HG03571 (cell line): ENCODE measurements around the gene PPM1D.

Source experiments
- ATAC-seq: cut with Tn5 transposase; IDR thresholded peaks from one replicate; pipeline ENCODE4 v1.9.1; 2021; ENCODE audit not compliant: unreplicated experiment

Gene PPM1D

DNA sequence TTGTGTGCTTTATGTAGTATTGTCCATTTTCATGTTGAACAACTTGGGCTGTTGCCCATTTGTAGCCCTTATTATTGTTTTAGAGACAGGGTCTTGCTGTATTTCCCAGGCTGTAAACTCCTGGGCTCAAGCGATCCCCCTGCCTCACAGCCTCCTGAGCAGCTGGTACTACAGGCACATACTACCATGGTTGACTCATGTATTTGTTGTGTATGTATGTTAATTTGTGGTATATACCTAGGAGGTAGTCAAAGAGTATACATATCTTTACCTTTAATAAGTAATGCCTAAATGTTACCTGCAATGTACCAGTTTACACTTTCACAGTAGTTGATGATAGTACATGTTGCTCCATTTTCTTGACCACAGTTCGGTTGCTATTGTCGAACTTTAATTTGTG is 18.1 kb downstream of the PPM1D start:
- ATAC-seq = no peak

DNA sequence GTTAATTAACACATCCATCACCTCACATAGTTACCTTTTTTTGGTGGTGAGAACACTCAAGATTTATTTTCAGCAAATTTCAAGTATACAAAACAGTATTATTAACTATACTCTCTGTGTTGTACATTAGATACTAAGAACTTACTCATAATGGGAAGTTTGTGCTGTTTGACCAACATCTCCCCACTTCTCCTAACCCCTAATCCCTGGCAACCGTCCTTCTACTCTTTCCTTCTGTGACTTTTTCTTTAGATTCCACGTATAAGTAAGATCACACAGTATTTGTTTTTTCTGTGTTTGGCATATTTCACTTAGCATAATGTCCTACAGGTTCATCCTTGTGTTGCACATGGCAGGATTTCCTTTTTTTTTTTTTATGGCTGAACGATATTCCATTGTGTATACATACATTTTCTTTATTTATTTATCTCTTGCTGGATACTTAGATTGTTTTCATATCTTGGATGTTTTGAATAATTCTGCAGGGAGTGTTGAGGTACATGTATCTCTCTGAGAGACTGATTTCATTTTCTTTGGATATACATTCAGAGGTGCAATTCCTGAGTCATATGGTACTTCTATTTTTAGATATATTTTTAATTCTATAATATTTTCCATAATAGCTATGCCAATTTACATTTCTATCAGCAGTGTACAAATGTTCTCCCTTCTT is 19.0 kb downstream of the PPM1D start:
- ATAC-seq = no peak

DNA sequence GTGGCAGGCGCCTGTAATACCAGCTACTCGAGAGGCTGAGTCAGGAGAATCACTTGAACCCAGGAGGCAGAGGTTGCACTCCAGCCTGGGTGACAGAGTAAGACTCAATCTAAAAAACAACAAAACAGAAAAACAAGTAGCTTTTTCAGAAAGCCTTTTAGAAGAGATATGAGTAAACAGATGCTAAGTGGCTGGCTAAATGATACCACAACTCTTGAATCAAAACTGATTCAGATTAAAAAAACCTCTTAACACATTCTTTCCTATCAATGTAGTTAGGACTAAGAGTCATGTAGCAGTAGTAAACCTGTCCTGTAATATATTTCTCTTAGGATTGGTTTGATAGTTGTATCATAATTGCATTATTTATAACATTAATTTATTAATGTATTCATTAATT is 23.0 kb downstream of the PPM1D start:
- no peak for ATAC-seq

DNA sequence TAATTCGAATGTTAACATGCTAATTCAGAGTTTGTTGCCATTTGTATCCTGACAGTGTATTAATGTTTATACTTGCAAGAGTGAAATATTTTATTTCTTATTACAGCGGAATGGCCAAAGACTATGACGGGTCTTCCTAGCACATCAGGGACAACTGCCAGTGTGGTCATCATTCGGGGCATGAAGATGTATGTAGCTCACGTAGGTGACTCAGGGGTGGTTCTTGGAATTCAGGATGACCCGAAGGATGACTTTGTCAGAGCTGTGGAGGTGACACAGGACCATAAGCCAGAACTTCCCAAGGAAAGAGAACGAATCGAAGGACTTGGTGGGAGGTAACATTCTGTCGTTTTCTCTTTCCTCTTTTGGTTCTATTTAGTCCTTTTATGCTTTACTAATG is 23.4 kb downstream of the PPM1D start:
- ATAC-seq = no peak

DNA sequence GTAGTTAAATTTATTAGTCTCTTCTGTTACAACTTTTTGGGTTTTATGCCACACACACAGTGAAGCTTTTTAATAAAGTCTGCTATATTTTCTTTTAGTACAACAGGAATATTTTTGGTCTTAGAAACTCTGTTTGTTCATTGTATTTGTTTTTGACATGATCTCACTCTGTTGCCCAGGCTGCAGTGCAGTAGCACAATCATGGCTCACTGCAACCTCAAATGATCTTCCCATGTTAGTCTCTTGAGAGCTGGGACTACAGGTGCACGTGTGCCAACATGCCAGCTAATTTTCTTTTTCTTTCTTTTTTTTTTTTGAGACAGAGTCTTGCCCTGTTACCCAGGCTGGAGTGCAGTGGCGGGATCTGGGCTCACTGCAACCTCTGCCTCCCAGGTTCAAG is 27.1 kb downstream of the PPM1D start:
- no peak for ATAC-seq

DNA sequence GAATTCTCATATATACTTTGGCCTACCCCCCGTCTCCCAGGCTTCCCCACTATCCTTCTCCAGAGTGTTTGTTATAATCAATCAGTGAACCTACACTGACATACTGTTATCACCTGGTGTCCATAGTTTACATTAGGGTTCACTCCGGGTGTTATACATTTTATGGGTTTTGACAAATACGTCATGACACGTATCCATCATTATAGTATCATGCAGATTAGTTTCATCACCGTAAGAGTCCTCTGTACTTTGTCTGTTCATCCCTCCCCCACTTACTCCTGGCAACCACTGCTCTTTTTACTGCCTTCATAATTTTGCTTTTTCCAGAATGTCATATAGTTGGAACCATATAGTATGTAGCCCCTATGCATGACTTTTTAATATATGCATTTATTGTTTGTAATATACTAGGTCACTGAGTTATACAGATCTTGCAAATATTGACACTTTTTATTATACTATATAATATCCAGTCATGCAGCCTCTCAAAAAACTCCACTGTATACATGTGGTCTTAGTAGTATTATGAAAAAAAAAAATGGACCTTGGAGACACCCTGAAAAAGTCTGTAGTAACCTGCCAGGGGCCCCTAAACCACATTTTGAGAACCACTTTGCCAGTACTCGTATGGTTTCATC is 28.4 kb downstream of the PPM1D start:
- no peak for ATAC-seq

DNA sequence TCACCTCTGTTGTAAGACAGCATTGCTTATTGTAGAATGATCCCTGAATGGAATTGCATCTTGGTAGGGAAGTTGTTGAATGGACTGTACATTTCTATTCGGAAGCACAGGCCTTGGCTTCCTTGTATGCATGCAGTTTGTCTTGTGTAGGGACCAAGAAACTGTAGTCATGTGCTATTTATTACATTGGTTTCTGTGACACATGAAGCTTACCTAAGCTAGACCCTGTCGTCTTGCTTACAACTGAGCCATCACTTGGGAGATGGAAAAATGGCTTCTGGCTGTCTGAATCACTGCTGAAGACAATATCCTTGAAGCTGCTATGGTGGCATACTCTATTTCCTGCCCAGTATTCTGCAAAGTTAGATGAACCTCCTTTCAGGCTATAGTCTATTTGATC is 29.1 kb downstream of the PPM1D start:
- ATAC-seq = no peak

DNA sequence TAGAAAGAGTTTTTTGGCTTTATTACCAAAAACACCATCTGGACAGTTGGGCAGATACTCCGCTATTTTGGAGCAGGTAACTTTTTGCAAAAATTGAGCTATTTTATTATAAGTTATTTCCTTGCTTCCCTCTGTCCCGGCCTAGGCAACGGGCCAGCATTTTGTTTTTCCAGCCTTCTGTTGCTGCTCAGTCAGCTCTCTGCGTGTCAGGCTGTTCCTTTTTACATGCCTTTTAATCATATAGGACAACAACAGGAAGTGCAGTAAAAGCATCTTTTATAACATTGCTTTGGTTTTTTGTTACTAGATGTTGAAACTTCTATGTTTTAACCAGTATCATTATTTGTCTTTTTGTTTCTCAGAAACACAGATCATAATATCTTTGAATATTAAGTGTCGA is 30.4 kb downstream of the PPM1D start:
- ATAC-seq = no peak

DNA sequence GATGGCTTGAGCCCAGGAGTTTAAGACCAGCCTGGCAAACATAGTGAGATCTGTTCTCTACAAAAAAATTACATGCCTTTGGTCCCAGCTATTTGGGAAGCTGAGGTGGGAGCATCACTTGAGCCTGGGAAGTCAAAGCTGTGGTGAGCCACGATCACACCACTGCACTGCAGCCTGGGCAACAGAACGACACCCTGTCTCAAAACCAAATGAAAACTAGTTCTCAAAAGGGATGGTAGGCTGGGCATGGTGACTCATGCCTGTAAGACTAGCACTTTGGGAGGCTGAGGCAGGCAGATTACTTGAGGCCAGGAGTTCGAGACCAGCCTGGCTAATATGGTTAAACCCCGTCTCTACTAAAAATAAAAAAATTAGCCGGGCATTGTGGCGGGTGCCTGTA is 31.1 kb downstream of the PPM1D start:
- ATAC-seq = no peak

DNA sequence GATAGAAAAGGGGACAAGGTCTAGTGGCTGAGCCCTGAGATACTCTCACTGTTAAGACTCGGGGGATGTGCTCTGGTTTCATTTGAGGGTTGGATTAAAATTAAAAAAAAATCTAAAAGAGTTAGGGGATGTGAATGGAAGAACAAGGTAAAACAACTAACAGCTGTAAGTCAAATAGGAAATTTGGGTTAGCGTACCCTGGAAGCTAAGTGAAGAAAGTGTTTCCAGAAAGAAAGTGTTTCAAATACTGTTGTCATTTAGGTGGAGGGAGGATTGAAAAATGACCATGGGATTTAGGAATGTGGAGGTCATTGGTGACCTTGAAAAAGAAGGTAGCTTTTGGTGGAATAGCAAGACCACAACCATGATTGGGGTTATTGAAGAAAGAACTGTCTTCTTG is 37.7 kb downstream of the PPM1D start:
- no peak for ATAC-seq

DNA sequence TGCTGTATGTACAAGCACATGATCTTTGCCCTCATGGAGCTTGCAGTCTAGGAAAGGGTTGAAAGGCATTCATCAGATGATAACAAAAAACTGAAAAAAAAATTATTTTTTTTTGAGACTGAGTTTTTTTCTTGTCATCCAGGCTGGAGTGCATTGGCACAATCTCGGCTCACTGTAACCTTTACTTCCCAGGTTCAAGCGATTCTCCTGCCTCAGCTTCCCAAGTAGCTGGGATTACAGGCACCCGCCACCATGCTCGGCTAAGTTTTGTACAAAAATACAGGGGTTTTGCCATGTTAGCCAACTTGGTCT is 39.0 kb downstream of the PPM1D start:
- no peak for ATAC-seq

DNA sequence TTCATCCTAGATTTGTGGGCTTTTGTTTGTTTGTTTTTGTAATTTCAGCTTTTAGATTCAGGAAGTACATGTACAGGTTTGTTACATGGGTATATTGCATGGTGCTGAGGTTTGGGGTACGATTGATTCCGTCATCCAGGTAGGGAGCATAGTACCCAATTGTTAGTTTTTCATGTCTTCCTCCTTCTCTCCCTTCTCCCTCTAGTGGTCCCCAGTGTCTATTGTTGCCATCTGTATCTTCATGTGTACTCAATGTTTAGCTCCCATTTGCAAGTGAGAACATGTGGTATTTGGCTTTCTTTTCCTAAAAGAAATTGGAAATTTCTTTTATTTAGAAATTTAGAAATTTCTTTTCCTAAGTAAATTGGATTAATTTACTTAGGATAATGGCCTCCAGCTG is 40.5 kb downstream of the PPM1D start:
- ATAC-seq = no peak

DNA sequence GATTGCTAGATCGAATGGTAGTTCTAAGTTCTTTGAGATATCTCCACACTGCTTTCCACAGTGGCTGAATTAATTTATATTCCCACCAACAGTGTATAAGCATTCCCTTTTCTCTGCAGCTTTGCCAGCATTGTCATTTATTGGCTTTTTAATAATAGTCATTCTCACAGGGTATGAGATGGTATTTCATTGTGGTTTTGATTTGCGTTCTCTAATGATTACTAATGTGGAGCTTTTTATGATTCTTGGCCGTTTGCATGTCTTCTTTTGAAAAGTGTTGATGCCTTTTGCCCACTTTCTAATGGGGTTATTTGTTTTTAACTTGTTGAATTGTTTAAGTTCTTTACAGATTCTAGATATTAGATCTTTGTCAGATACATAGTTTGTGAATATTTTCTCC is 41.1 kb downstream of the PPM1D start:
- ATAC-seq = no peak

DNA sequence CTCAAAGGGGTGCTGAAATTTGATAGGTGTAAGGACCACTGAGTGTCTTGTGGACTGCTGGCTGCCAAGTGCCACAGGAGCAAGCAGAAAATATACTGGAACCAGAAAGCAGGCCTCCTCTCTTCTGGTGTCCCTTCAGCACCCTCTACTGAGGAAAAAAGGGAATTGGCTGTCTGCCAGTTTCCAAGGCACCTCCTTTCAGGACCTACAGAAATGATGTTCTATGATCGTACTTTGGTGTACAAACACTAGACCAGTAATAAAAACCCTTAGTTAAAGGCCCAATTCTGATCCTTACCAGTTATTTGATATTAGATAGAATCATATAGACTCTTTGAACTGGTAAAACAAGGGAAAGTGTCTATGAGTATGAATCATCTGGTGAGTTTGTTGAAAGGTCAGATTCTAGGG is 41.8 kb downstream of the PPM1D start:
- no peak for ATAC-seq

DNA sequence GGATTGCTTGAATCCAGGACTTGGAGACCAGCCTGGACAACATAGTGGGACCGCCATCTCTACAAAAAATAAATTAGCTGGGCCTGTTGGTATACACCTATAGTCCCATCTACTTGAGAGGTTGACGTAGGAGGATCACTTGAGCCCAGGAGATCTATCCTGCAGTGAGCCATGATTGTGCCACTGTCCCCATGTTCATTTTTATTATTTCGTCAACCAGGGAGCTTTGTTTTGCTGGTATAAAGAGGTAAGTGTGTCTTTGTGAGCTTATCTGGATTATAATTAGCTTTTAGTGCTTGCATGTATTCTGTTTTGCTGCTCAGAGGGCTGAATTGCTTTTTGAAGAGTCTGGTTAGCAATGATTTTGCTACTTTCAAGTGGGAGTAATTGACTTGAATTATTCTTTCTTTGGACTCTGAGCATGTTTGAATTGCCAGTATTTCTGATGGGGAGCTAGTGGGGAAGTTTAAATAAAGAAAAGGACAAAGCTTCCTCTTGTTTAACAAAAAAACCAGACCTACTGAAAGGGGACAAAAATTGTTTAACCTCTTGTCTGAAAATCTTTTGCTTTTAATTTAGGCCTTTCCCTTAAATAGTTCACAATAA is 46.0 kb downstream of the PPM1D start:
- no peak for ATAC-seq

DNA sequence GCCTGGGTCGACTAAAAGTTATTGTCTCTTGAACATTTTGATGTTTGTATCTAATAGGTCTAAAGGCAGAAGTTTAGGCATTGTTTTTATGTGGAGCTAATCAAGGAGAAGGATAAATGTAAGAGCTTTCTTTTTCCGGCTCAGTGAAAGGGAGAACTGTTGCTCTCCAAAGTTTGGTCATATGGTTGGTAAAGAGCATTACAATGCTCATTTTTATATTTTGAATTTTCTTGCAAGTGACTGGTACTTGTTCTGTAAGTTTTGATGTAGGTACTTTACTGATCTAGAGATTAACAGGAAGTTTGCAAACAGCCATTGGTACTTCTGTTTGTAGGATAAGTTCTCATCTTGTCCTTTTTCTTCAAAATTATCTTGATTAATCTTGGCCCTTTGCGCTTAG is 46.7 kb downstream of the PPM1D start:
- ATAC-seq = no peak

DNA sequence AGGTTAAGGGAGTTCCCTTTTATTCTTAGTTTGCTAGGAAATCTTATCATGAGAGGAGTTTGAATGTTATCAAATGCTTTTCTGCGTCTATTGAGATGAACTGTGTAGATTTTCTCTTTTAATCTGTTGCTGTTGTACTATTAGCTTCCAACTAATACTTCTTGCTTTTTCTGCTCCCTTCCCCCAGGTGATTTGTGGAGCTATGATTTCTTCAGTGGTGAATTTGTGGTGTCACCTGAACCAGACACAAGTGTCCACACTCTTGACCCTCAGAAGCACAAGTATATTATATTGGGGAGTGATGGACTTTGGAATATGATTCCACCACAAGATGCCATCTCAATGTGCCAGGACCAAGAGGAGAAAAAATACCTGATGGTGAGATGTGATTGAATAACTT is 47.7 kb downstream of the PPM1D start:
- ATAC-seq = no peak

DNA sequence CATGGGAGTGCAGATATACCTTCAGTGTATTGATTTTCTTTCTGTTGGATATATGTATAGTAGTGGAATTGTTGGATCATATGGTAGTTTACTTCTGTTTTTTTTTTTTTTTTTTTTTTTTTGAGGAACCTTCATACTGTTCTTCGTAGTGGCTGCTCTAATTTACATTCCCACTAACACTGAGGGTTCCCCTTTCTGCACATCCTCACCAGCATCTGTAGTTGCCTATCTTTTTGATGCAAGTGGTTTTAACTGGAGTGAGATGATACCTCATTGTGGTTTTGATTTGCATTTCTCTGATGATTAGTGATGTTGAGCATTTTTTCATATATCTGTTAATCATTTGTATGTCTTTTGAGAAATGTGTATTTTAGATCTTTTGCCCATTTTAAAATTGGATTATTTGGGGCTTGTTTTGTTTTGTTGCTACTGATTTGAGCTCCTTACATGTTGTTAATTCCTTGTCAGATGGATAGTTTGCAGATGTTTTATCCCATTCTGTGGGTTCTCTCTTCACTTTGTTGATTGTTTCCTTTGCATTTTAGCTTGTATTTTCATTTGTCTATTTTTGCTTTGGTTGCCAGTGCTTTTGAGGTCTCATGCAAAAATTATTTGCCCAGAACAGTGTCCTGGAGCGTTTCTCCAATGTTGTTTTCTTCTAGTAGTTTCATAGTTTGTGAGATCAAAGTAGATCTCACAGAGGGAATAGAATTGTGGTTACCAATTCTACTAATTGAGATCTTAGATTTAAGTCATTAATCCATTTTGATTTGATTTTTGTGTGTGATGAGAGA is 52.7 kb downstream of the PPM1D start:
- peak; percentile 88 for ATAC-seq

DNA sequence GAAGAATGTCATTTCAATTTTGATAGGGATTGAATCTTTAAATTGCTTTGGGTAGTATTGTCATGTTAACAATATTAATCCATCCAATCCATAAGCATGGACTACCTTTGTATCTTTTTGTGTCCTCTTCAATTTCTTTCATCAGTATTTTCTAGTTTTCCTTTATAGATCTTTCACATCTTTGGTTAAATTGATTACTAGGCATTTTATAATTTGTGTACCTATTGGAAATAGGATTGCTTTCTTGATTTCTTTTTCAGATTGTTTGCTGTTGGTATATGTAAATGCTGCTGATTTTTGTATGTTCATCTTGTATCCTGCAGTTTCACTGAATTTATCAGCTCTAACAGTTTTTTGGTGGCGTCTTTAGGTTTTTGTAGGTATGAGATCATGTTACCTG is 53.6 kb downstream of the PPM1D start:
- ATAC-seq = no peak

DNA sequence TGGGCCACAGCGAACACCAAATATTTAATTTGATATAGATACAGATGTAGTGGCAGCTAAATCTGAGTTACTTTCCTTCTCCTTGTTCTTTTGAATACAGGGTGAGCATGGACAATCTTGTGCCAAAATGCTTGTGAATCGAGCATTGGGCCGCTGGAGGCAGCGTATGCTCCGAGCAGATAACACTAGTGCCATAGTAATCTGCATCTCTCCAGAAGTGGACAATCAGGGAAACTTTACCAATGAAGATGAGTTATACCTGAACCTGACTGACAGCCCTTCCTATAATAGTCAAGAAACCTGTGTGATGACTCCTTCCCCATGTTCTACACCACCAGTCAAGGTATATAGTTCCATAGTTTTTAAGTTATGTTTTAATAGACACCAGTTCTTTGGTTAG is 56.5 kb downstream of the PPM1D start:
- no peak for ATAC-seq

DNA sequence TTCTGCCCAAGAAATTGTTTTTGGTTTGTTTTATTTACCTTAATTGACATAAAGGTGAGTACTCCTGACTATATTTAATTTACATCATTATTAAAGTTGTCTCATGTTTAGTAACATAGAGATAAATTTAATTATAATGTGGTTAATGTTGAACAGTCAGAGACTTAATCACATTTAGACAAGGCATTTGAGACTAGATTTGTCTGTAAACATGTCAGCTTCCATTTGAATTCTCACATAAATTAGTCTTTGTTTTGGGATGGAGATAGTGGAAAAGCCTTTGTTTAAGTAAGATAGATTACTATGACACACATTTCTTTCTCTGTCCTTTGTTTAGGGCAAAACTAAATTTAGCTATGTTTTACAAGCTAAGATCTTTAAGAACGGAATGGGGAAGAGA is 59.2 kb downstream of the PPM1D start:
- ATAC-seq = no peak

DNA sequence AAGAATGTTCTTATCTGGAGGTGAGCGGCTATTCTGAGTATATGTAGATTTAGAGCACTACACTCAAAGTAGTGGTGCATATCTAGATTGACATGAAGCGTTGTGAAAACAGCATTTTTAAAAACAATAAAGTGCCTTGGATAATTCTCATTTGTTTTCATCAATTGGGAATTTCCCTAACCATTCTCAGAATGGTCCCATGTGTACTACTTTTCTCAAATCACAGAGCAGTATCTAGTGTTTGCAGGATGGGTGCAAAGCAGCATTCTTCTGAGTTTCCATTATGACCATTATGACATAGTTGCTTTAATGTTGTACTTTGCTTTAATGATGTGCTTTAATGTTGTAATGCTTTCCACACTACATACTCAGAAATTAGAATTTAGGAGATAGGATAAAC is 61.5 kb downstream of the PPM1D start:
- ATAC-seq = no peak
